Spinal cord (tissue), 10 donors: Measurements from ENCODE around the gene HNMT. TPM values are rescaled to one million over a fixed set of nuclear protein-coding genes. Genes with fewer than 3 reads are reported as not detected.

Experiments used
- DNase-seq, 6 donors: peaks; one replicate each; pipeline versions ENCODE4 v3.0.0 to v3.0.0-alpha.2; 2013 to 2015; ENCODE audit warnings: low spot score in 6 of 6, low read depth in 4 of 6
- H3K27ac ChIP-seq: one replicate; pipeline ENCODE4 v1.5.1; 2013; ENCODE audit warnings: low read depth, low read length, control low read depth
- H3K27me3 ChIP-seq: one replicate; pipeline ENCODE4 v1.6.1; 2013; ENCODE audit warnings: low read length; ENCODE audit not compliant: control insufficient read depth, insufficient read depth
- H3K36me3 ChIP-seq: one replicate; pipeline ENCODE4 v1.6.1; 2013; ENCODE audit warnings: low read length; ENCODE audit not compliant: control insufficient read depth, insufficient read depth
- H3K4me1 ChIP-seq: one replicate; pipeline ENCODE4 v1.6.1; 2013; ENCODE audit warnings: low read length; ENCODE audit not compliant: control insufficient read depth, insufficient read depth
- H3K4me3 ChIP-seq: one replicate; pipeline ENCODE4 v1.5.1; 2013; ENCODE audit warnings: low read depth, low read length, control low read depth
- H3K9me3 ChIP-seq: one replicate; pipeline ENCODE4 v1.6.1; 2013; ENCODE audit warnings: low read length; ENCODE audit not compliant: control insufficient read depth, insufficient read depth
- WGBS: methylation state at CpG from one replicate; pipeline ENCODE4 v1.1.5; 2013; ENCODE audit warnings: missing lambda C conversion rate; ENCODE audit not compliant: insufficient coverage; 5-methylcytosine and 5-hydroxymethylcytosine counted together
- polyA plus RNA-seq, 2 donors: library from polyadenylated mRNA; unstranded; fragments of 120-200 nt; gene quantifications; one replicate each; pipeline ENCODE4 v1.2.1, GENCODE V29; 2013; ENCODE audit not compliant: insufficient read length in 2 of 2
- total RNA-seq, 2 donors: library from RNA; depleted of rRNA in 1 of 2; stranded (reverse); fragments of 120-200 nt in 1 of 2; fragments of >200 nt in 1 of 2; gene quantifications; one replicate each; pipeline versions ENCODE4 v1.2.3 to v1.2.4, GENCODE V29; 2013 to 2014
- donor health status: healthy.

Gene HNMT
- total and polyA plus RNA-seq, 4 donors: 29.0 to 158 (median 49.1) TPM

DNA sequence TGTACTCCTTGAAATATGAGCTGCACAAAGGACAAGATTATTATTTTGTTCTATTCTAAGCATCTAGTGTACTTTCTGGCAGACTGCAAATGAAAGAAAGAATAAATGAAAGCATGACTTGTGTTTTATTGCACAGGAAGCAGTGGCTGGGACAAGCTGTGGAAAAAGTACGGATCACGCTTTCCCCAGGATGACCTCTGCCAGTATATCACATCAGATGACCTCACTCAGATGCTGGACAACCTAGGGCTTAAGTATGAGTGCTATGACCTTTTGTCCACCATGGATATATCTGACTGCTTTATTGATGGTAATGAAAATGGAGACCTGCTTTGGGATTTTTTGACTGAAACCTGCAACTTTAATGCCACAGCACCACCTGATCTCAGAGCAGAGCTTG lies 49.4 kb downstream of the HNMT start:
- no peak overlapping the region for H3K4me3 ChIP-seq
- no peak for DNase-seq
- H3K27me3 ChIP-seq: no peaks in the 10 kb centered on the region
- H3K9me3 ChIP-seq: no peaks in the 10 kb centered on the region
- no peaks in the 10 kb centered on the region for H3K4me1 ChIP-seq
- H3K27ac ChIP-seq: no peak overlapping the region
- H3K36me3 ChIP-seq: no peaks in the 10 kb centered on the region
- no CpG with 5 or more reads among the region's 2 CpGs for WGBS

DNA sequence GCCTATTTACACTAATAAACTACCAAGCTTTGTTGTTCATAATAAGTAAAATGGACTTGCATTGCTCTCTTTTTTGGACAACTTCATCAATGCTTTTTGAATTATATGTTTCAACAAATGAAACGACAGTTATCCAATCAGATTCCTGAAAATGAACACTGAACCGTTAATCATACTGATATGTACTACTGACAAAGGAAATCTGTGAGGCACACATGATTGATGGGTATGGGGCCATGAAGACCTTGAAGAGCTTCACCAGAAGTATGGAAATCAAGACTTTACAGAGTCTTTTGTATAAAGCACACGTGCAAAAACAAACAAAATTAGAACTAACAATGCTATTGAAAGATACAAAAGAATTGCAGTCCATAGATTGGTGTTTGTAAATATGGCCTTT lies 51.2 kb downstream of the HNMT start:
- no peaks in the 10 kb centered on the region for H3K27me3 ChIP-seq
- WGBS: no CpG with 5 or more reads among the region's 3 CpGs
- no peaks in the 10 kb centered on the region for H3K9me3 ChIP-seq
- H3K36me3 ChIP-seq: no peaks in the 10 kb centered on the region
- no peak for DNase-seq
- H3K4me1 ChIP-seq: no peaks in the 10 kb centered on the region
- H3K4me3 ChIP-seq: no peak overlapping the region
- no peak overlapping the region for H3K27ac ChIP-seq

DNA sequence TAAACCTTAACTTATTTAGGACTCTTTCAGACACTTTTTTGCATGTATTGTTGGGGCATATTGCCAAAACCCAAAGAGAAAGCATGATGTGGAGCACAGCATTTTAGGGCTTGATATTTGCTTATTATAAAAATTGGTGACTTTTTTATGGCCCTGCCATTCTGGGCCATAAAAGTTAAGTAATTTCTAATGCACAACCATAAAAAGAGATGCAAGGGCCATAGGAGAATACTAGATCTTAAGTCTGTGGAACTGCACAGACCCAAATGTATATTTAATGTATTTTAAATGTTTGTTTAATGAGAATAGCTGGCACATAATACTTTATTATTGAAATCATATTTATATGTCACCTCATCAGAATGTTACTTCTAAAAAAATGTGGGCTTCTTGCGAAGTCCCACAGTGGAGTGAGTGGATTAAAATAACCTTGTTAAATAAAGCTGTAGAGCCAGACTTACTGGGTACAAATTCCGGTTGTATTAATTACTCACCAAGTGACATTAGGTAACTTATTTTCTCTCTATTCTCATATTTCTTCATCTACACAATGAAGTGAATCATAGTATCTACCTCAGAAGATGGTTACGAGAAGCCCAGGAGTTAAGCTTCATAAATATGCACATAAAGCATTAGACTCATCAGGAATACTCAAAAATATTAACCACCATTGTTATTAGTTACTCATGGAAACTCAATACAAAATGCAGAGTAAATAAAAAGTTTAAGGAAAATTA lies 52.2 kb downstream of the HNMT start:
- no CpG with 5 or more reads among the region's 3 CpGs for WGBS
- Histone ChIP-seq H3K4me3 (no peak overlapping the region), H3K27me3 (no peaks in the 10 kb centered on the region), H3K4me1 (no peaks in the 10 kb centered on the region), H3K27ac (no peak overlapping the region), H3K9me3 (no peaks in the 10 kb centered on the region), H3K36me3 (no peaks in the 10 kb centered on the region)
- no peak for DNase-seq

DNA sequence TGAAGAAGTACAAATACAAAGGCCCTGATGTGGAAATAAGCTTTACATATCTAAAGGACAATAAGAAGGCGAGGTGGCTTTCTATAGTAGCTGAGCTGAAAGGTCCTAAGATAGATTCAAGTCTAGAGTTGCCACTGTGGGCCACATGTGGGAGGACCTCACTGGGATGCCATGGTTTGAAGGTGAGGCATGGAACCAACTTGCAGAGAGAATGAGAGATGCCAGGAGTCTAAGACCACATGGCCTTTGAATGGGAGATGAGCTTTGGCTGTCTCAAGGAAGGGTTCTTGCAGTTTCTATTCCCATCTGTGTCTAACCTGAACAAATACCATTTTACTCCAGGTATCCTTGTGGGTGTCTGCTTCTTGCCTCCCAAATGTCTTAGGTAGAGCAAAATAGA lies 53.6 kb downstream of the HNMT start:
- WGBS: 100% methylated on average over 1 of the region's 1 CpG
- Histone ChIP-seq H3K27ac (no peak overlapping the region), H3K4me1 (no peaks in the 10 kb centered on the region), H3K9me3 (no peaks in the 10 kb centered on the region), H3K4me3 (no peak overlapping the region), H3K36me3 (no peaks in the 10 kb centered on the region), H3K27me3 (no peaks in the 10 kb centered on the region)
- DNase-seq: no peak

DNA sequence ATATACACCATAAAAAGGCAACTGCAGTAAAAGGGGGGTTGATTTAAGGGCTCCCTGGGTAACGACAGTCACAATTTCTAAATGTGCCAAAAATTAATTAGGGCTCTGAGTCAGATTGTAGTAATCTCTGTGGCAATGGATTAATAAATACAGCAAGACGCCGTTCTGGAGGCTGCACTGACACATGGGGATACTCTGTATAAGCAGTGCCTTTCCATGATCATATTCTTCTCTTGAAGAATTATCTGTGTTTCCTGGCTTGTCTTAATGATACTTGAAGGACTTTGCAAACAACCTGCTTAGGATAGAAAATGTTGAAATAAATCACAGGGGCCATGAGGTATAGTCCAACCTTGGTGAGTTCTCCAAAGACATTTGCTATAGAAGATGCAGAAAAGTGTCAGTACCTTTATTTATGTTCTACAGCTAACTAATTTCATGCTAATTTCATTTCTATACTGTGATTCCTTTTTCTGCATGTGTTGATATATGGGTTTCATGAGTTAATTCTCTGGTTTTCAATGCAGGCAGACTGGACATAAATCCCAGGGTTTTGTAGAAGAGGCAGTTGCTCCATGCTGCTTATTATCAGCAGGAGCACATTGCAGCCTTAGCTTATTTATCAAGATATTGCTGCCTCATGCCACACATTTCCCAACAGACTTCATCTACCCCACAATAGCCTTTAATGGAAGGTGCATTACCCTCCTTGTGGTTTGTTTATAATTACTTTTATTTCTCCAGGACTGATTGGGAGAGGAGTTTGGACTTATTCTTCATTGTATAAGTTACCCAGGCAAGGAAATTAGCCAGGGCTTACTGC lies 54.8 kb downstream of the HNMT start:
- H3K4me1 ChIP-seq: no peaks in the 10 kb centered on the region
- no peaks in the 10 kb centered on the region for H3K9me3 ChIP-seq
- H3K4me3 ChIP-seq: no peak overlapping the region
- DNase-seq: peak in 1 of 6 donors; percentile 64
- no CpG with 5 or more reads among the region's 3 CpGs for WGBS
- H3K36me3 ChIP-seq: no peaks in the 10 kb centered on the region
- H3K27ac ChIP-seq: no peak overlapping the region
- no peaks in the 10 kb centered on the region for H3K27me3 ChIP-seq

DNA sequence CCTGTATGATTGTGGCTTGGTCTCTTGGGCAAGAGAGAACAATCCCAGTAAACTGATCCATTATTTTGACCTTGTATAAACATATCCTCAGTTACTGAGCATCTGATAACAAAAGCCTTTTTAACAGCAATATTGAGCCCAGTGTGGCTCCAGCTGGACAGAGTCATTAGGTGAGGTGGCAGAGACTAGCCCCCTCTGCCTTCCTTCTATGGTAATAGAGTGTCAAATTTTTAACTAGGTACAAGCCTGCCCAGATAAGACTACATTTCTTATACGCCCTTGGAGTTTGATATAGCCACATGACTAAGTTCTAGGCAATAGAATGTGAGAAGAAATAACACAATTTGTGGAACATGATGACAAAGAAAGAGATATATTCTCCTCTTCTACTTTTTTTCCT lies 56.2 kb downstream of the HNMT start:
- Histone ChIP-seq H3K9me3 (no peaks in the 10 kb centered on the region), H3K4me1 (no peaks in the 10 kb centered on the region), H3K27me3 (no peaks in the 10 kb centered on the region), H3K4me3 (no peak overlapping the region), H3K36me3 (no peaks in the 10 kb centered on the region), H3K27ac (no peak overlapping the region)
- WGBS: no CpG with 5 or more reads among the region's 1 CpG
- no peak for DNase-seq

DNA sequence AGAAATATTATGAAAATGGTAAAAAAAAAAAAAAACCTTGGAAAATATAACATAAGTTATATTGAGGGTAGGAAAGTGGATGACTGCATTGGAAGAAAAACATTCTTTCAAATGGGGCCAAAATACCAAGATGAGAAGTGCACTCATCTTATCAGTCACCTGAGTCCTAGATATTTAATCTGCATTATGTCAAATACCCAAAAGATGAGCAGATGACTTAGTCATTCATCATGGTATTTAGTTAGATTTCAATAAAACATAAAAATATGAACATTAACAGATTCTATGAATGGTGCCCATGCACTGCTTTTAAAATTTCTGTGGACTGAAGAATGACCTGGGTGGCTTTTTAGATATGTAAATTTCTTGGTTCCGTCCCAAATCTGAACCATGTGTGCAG lies 56.9 kb downstream of the HNMT start:
- no peaks in the 10 kb centered on the region for H3K9me3 ChIP-seq
- no peaks in the 10 kb centered on the region for H3K27me3 ChIP-seq
- no CpG with 5 or more reads among the region's 1 CpG for WGBS
- H3K4me1 ChIP-seq: no peaks in the 10 kb centered on the region
- H3K36me3 ChIP-seq: no peaks in the 10 kb centered on the region
- no peak for DNase-seq
- H3K4me3 ChIP-seq: no peak overlapping the region
- no peak overlapping the region for H3K27ac ChIP-seq

DNA sequence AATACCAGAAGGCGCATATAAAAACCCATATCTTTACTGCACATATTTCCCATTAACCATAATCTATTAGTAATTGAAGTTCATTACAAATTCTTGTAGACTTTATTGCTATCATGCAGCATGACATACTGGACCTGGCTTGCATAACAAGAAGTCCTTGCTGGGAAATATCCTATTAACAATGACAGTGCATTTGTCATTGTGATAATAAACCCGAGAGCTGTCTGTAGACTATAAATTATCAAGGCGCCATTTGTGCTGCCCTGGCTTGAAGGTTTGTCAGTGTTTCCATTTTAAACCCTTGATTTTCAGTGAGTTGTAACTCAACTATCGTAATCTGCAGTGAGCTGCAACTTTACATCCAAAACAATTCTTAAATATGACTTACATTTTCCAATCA lies 59.0 kb downstream of the HNMT start:
- Histone ChIP-seq H3K27ac (no peak overlapping the region), H3K4me3 (no peak overlapping the region), H3K4me1 (no peaks in the 10 kb centered on the region), H3K9me3 (no peaks in the 10 kb centered on the region), H3K27me3 (no peaks in the 10 kb centered on the region), H3K36me3 (no peaks in the 10 kb centered on the region)
- 74% methylated on average over 3 of the region's 4 CpGs for WGBS
- DNase-seq: peak in 1 of 6 donors; percentile 77

DNA sequence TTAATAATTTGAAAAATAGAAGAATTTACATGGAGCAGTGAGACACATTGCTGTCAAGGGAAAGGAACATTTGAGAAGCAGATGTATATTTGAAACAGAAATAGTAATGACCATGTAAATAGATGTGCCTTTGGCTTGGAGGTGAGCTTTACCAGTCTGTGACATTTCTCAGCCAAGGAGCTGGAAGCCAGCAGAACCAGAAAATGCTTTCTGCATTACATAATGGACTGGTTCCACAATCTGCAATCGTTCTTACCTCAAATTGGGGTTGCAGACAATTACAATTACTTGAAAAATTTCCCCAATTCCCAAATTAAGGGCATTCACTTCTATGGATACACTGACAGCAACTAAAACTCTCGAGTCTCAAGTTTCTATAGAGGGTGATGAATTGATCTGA lies 59.7 kb downstream of the HNMT start:
- no peak for DNase-seq
- no peaks in the 10 kb centered on the region for H3K36me3 ChIP-seq
- no peaks in the 10 kb centered on the region for H3K27me3 ChIP-seq
- no CpG with 5 or more reads among the region's 2 CpGs for WGBS
- no peak overlapping the region for H3K27ac ChIP-seq
- no peaks in the 10 kb centered on the region for H3K9me3 ChIP-seq
- no peaks in the 10 kb centered on the region for H3K4me1 ChIP-seq
- no peak overlapping the region for H3K4me3 ChIP-seq
